ENCODE results near the gene PRPH.

DNA sequence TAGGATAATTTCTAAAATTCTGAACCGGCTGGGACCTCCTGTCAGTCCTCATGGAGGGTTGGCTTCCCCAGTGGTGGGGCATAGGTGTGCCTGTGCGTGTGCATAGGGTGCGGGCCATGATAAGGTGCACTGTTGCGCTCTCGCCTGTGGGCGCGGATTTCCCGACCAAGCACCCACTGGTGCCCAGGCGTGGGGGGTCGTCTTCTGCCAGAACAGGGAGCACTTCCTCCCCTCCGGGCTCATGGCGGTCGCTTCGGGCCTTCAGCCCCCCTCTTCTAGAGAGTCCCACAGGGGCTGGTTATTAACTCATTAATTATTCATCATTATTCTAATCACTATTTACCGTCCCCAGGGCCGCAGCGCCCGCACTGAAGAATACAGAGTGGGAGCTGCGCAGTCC lies 39.3 kb downstream of the PRPH start:
- TF ChIP-seq, protein P1, sequence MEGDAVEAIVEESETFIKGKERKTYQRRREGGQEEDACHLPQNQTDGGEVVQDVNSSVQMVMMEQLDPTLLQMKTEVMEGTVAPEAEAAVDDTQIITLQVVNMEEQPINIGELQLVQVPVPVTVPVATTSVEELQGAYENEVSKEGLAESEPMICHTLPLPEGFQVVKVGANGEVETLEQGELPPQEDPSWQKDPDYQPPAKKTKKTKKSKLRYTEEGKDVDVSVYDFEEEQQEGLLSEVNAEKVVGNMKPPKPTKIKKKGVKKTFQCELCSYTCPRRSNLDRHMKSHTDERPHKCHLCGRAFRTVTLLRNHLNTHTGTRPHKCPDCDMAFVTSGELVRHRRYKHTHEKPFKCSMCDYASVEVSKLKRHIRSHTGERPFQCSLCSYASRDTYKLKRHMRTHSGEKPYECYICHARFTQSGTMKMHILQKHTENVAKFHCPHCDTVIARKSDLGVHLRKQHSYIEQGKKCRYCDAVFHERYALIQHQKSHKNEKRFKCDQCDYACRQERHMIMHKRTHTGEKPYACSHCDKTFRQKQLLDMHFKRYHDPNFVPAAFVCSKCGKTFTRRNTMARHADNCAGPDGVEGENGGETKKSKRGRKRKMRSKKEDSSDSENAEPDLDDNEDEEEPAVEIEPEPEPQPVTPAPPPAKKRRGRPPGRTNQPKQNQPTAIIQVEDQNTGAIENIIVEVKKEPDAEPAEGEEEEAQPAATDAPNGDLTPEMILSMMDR (IDR thresholded peaks at IDR 0.05) = no peak
- TF ChIP-seq POLR2AphosphoS5 (IDR thresholded peaks at IDR 0.05) = no peak

Data from suprapubic skin (tissue), 3 donors.